Keratinocyte (primary cell): ENCODE measurements around the gene MCM6.

Source experiments
- CTCF ChIP-seq, 3 experiments: IDR thresholded peaks in 1 of 3; conservative IDR thresholded peaks in 1 of 3; optimal IDR thresholded peaks in 1 of 3; 2 replicates in 2 of 3; 3 replicates in 1 of 3; pipeline versions ENCODE3 to v1.5.1; 2011; ENCODE audit warnings: low read length in 3 of 3, mild to moderate bottlenecking in 3 of 3, moderate library complexity in 2 of 3, control low read depth in 1 of 3, inconsistent platforms in 1 of 3; ENCODE audit not compliant: insufficient read depth in 2 of 3; ENCODE audit errors: extremely low read depth in 1 of 3
- EZH2 ChIP-seq: IDR thresholded peaks from one replicate; pipeline ENCODE4 v1.6.1; 2012; ENCODE audit warnings: inconsistent platforms, mild to moderate bottlenecking, low read length, moderate library complexity

- TF ChIP-seq CTCF (optimal IDR thresholded peaks at IDR 0.05 in 1 of 3, IDR thresholded peaks at IDR 0.05 in 1 of 3, conservative IDR thresholded peaks at IDR 0.05 in 1 of 3; ENCODE audit: extremely low read depth in 1 of 3, insufficient read depth in 2 of 3, low read length in 3 of 3) (no peak), EZH2 (no peak)
Measured at GRCh38 chr2:135843671-135844070, 32.6 kb downstream of the MCM6 start.
